RWPE2 (cell line): ENCODE results near the gene CDH2.
A peak's percentile ranks its signal among the peaks of the same experiment; 100 is the strongest.

Experiments used
- ATAC-seq: fragments of 200-7000 bp; cut with Tn5 transposase; 3 replicates; pipeline ENCODE4 v1.9.1; 2021; ENCODE audit warnings: low read depth
- DNase-seq: peaks from one replicate; pipeline ENCODE4 v3.0.0-alpha.2; 2020; ENCODE audit warnings: low spot score
- H3K27ac ChIP-seq: fragments of 450-650 bp; 2 replicates; pipeline ENCODE4 v1.5.1; 2017; ENCODE audit warnings: mild to moderate bottlenecking; ENCODE audit not compliant: poor library complexity, severe bottlenecking
- H3K27me3 ChIP-seq: fragments of 250-450 bp; sonication (Bioruptor Pico); 2 replicates; pipeline ENCODE4 v1.5.1; 2021; ENCODE audit warnings: mild to moderate bottlenecking, moderate library complexity; ENCODE audit not compliant: insufficient read depth, poor library complexity, severe bottlenecking
- H3K36me3 ChIP-seq: fragments of 250-450 bp; sonication (Bioruptor Pico); 2 replicates; pipeline ENCODE4 v1.5.1; 2020; ENCODE audit warnings: low read depth, mild to moderate bottlenecking, moderate library complexity
- H3K4me1 ChIP-seq: fragments of 250-450 bp; sonication (Bioruptor Pico); 2 replicates; pipeline ENCODE4 v1.5.1; 2021; ENCODE audit warnings: mild to moderate bottlenecking, moderate library complexity; ENCODE audit not compliant: insufficient read depth, poor library complexity, severe bottlenecking
- H3K4me3 ChIP-seq: fragments of 250-450 bp; sonication (Bioruptor Pico); 2 replicates; pipeline ENCODE4 v1.5.1; 2021; ENCODE audit warnings: mild to moderate bottlenecking, moderate library complexity; ENCODE audit not compliant: severe bottlenecking
- H3K9me3 ChIP-seq: fragments of 250-450 bp; sonication (Bioruptor Pico); 2 replicates; pipeline ENCODE4 v1.5.1; 2021; ENCODE audit warnings: mild to moderate bottlenecking, moderate library complexity; ENCODE audit not compliant: severe bottlenecking
- TF ChIP-seq, protein P1 (sequence below): fragments of 450-650 bp; IDR thresholded peaks from one replicate; pipeline ENCODE4 v1.5.1; 2017; ENCODE audit warnings: mild to moderate bottlenecking, moderate library complexity; ENCODE audit not compliant: poor library complexity, severe bottlenecking

Gene CDH2

GRCh38 chr18:28161608-28162599, 15.0 kb downstream of the CDH2 start:
- H3K36me3 ChIP-seq = no peaks in the 10 kb centered on the region

DNA sequence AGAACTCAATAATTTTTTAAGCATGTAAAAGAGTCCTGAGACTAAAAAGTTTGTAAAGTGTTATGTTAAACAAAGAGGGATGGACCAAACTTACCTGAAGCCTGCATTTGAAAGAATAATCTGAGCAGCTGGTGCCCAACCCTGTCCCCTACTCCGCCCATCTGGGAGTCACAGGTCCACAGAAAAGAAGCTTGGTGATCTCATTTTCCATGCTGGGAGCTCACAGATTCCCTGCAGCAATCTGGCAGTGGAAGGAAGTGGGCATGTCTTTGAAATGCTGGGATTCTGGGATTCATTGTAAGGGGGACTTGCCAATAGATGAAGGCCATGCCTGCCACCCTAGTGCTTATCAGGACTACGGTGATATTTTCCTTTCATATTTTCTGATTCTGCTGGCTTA, 17.9 kb downstream of the CDH2 start:
- ATAC-seq (no peak), DNase-seq (no peak)

More at GRCh38 chr18:28161608-28162599, 15.0 kb downstream of the CDH2 start:
- no peak overlapping the region for H3K4me3 ChIP-seq
- H3K27me3 ChIP-seq = no peaks in the 10 kb centered on the region
- peaks cover 6% of the 10 kb centered on the region for H3K4me1 ChIP-seq
- no peak for DNase-seq
- no peaks in the 10 kb centered on the region for H3K9me3 ChIP-seq
- TF ChIP-seq, protein P1, sequence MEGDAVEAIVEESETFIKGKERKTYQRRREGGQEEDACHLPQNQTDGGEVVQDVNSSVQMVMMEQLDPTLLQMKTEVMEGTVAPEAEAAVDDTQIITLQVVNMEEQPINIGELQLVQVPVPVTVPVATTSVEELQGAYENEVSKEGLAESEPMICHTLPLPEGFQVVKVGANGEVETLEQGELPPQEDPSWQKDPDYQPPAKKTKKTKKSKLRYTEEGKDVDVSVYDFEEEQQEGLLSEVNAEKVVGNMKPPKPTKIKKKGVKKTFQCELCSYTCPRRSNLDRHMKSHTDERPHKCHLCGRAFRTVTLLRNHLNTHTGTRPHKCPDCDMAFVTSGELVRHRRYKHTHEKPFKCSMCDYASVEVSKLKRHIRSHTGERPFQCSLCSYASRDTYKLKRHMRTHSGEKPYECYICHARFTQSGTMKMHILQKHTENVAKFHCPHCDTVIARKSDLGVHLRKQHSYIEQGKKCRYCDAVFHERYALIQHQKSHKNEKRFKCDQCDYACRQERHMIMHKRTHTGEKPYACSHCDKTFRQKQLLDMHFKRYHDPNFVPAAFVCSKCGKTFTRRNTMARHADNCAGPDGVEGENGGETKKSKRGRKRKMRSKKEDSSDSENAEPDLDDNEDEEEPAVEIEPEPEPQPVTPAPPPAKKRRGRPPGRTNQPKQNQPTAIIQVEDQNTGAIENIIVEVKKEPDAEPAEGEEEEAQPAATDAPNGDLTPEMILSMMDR = no peak
- H3K27ac ChIP-seq = no peak overlapping the region
- ATAC-seq = peak; percentile 54; the same call in 2 of the 3 replicates

DNA sequence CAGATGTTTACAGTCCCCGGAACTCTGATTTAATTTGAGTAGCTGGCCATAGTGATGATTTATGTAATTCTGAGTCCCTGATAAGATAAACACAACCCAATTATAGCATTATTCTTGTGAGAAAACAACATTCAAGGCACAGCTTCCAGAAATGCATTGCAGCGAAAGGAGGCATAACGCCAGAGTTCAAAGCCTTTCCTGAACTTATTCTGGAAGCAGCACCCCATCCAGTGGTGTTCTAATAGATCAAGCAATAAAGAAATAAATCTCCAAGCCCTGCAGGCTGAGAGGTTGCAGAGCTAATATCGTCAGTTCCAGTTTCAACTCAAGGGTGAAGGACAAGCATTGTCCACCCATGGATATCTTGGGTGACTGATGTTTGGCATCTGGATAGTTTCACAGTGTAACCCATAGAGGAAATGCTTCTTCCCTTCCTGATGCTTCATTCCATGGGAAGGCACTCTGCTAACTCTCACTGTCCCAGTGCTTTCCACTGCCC, 18.8 kb downstream of the CDH2 start:
- Histone ChIP-seq H3K9me3 (no peaks in the 10 kb centered on the region), H3K27ac (no peak overlapping the region), H3K27me3 (no peaks in the 10 kb centered on the region), H3K36me3 (no peaks in the 10 kb centered on the region), H3K4me1 (peaks cover 6% of the 10 kb centered on the region), H3K4me3 (no peak overlapping the region)
- TF ChIP-seq, protein P1 = no peak
- no peak for ATAC-seq
- no peak for DNase-seq

More for the DNA sequence above, 17.9 kb downstream of the CDH2 start:
- Histone ChIP-seq H3K27ac (no peak overlapping the region), H3K27me3 (no peaks in the 10 kb centered on the region), H3K4me3 (no peak overlapping the region), H3K9me3 (no peaks in the 10 kb centered on the region), H3K4me1 (peaks cover 6% of the 10 kb centered on the region), H3K36me3 (no peaks in the 10 kb centered on the region)
- TF ChIP-seq, protein P1 = no peak

DNA sequence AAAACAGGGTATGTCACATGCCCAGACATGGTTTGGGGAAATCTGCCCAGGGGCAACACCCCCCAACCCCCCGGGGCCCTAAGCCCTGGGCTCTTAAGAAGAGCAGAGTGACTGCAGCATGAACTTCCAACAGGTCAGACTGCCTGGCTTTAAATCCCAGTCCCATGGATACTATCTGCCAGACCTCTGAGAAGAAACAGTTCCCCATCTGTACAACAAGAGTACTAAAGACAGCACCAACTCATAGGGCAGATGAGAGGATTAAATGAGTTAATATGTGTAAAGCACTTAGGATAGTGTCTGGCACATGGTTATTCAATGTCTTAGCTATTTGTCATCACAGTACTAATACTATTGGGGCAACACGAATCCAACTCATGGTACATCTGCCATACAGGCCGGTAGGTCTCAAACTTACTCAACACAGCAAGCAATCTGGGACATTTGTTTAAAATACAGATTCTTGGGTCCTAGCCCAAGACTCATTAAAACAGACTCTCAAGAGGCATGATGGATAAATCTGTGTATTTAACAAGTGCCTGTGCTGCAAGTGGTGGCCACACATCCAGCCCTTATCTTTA, 23.4 kb downstream of the CDH2 start:
- no peaks in the 10 kb centered on the region for H3K36me3 ChIP-seq
- DNase-seq = no peak
- no peak overlapping the region for H3K4me3 ChIP-seq
- H3K4me1 ChIP-seq = no peaks in the 10 kb centered on the region
- no peaks in the 10 kb centered on the region for H3K9me3 ChIP-seq
- H3K27me3 ChIP-seq = no peaks in the 10 kb centered on the region
- no peak for ATAC-seq
- no peak overlapping the region for H3K27ac ChIP-seq
- TF ChIP-seq, protein P1 = no peak
